ENCODE measurements around the gene CNTNAP2.

GRCh38 chr7:147497246-147497645 is 1380.6 kb downstream of the CNTNAP2 start:
- TF ChIP-seq GATA2 (IDR thresholded peaks at IDR 0.05; ENCODE audit: low read depth, low read length) (no peak), GATA3 (IDR thresholded peaks at IDR 0.05; ENCODE audit: low read depth, low read length) (no peak)
